IPS-11a (cell line): ENCODE measurements around the gene XRCC3.

Experiments used
- H3K4me3 ChIP-seq: one replicate; pipeline ENCODE4 v1.5.1; 2013; ENCODE audit warnings: low read depth, low read length, control low read depth

XRCC3 gene

GRCh38 chr14:103707329-103708263 is 7.7 kb downstream of the XRCC3 start:
- no peak overlapping the region for H3K4me3 ChIP-seq

GRCh38 chr14:103706551-103707328 is 8.5 kb downstream of the XRCC3 start:
- no peak overlapping the region for H3K4me3 ChIP-seq

DNA sequence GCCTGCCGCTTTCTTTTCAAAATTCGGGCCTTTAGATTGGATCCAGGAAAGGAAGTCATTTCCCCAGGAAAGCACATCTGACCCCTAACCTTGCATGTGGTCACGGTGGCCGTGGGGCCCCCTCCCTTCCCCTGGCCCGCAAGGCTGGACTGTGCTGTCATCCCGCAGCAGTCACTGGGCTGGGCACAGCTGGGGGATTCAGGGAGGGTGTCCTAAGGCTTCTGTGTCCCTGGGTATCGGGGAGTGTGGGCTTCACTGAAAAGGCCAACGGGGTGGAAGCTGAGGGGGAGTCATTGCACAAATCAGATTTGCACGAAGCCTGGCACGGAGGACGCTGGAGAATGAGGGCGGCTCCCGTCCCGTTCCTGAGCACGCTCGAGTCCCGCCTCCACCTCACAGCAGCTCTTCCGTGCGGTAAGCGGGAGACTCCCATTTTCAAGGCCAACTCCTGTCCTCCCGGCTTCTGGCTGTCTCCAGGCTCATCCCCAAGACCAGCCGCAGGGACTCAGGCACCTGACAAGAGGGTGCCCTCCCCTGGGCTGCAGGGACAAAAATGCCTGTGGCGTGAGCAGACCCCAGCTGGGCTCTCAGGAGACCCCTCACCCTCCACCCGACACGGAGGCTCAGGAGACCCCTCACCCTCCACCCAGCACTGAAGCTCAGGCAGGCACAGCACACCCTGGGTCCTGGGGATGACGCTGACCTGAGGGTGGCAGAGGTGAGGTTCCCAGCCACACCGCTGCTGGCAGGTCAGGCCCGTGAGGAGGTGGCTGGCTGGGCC is 9.6 kb downstream of the XRCC3 start:
- no peak overlapping the region for H3K4me3 ChIP-seq

DNA sequence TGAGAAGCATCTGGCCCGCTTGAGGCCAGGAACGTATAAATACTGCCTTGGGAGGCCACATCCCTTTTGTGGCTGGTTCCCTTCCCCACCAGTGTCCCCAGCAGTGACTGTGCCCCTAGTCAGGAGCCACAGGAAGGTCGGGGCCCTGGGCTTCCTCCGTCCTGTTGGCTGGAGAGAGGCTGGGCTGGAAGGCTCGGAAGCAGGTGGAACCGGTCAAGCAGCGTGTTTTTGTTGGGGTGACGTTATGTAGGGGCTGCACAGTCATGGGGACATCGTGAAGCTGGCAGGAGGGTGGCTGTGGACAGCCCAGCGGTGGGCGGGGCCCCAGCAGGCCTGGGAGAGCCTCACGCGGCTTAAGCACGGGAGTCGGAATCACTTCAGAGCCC is 10.1 kb downstream of the XRCC3 start:
- no peak overlapping the region for H3K4me3 ChIP-seq

DNA sequence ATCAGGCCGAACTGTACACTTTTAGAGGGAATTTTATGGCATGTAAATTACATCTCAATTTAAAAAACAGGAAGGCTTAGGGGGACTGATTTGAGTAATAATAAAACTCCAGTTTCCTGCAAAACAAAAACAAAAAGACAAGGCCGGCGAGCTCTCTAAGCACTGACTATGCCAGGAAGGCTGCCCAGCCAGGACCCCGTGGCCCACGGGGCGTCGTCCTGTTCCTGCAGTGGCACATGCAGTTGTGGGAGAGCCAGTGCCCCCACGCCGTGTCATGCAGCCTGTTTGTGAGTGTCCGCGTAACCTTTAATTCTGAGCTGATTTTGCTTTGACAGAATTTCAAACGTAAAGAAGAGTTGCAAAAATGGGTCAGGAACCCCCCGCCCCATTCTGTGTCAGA is 10.5 kb downstream of the XRCC3 start:
- H3K4me3 ChIP-seq = no peak overlapping the region

DNA sequence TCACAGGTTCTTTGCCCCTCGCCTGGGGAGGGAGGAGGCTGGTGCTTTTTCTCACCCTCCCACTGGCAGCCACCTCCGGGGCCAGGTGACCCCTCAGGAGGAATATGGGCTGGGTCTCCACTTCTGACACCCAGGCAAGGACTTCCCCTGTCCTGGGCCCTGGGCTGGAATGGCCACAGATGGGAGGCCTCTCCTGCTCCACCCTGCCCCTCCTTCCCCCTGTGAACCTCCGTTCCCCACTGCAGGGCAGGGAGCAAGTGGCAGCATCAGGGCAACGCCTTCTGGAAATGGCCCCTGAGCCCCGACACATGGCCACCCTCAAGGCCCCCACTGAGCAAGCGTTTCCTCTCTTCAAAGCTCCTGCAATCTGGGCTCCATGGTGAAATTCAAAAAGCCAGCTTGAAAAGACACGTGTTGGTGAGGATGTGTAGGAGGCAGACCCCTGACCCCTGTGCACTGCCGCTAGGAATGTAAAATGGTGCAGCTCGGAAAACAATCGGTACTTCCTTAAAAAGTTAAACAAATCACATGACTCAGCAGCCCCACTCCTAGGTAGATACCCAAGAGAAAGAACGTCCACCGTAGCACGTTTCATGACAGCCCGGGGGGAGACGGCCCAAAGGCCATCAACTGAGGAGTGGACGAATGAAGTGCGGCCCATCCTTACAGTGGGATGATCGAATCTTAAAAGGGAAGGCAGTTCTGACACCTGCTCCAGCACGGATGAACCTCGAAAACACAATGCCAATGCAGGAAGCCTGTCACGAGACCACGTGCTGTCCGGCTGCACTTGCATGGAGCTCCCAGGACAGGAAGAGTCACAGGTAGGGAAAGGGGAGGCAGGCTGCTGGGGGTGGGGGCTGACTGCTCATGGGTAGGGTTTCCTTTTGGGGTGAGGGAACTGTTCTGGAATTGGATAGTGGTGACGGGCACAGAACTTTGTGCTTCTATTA is 11.5 kb downstream of the XRCC3 start:
- H3K4me3 ChIP-seq = no peak overlapping the region

- H3K4me3 ChIP-seq = no peak overlapping the region
These were observed 12.5 kb downstream of the XRCC3 start for GRCh38 chr14:103702497-103703432.

GRCh38 chr14:103702095-103702494 is 13.2 kb downstream of the XRCC3 start:
- no peak overlapping the region for H3K4me3 ChIP-seq

DNA sequence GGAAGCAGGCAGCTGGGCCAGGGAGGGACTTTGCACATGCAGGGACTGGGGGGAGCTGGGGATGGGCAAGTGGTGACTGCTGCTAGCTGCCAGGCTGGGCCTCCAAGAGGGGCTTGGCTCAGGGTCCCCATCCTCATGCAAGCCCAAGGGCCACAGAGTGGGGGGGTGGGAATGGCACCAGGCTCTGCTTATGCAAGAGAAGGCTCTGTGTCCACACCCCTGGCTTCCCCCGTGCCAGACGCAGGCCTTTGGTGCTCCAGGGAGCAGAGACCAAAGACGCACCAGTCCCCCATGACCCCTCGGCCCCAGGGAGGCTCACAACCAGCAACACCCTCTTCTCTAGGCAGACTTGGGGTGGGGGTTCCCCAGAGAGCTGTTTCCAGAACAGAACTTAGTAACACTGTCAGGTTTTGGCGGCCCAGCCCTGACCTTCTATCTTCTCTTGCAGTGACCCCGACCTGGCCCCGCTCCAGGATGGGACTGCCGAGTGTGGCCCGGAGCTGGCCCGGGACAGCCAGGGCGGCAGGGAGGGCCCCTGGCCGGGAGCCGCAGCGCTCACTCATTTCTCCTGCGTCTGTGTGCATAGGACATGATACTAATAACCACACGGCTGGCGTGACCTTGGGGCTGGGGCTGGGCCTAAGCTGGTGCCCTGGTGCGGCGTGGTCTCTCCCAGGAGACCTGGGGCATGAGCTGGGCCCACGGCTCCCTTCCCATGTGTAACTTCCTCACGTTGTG is 14.3 kb downstream of the XRCC3 start:
- no peak overlapping the region for H3K4me3 ChIP-seq

GRCh38 chr14:103699901-103700752 is 15.1 kb downstream of the XRCC3 start:
- H3K4me3 ChIP-seq = no peak overlapping the region

DNA sequence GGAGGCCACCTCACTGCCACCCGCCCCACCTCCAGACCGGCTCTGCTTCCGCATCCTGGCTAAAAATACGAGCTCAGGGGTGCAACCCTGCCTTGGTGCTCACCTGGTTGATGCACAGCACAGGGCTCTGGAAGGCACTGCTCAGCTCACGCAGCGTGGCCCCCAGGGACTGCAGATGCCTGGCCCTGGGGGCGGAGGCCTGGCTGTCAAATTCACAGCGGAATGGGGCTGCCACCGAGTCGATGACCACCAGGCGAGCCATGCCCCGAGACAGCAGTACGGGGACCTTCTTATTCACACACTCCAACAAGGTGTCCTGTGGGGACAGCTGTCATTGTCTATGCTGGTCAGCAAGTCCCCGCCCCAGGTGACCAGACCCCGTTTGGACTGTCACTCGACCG is 16.0 kb downstream of the XRCC3 start:
- H3K4me3 ChIP-seq = no peak overlapping the region

- H3K4me3 ChIP-seq = no peak overlapping the region
These were observed 16.6 kb downstream of the XRCC3 start for GRCh38 chr14:103698380-103699260.

- no peak overlapping the region for H3K4me3 ChIP-seq
These were observed 17.5 kb downstream of the XRCC3 start for GRCh38 chr14:103697603-103698379.

DNA sequence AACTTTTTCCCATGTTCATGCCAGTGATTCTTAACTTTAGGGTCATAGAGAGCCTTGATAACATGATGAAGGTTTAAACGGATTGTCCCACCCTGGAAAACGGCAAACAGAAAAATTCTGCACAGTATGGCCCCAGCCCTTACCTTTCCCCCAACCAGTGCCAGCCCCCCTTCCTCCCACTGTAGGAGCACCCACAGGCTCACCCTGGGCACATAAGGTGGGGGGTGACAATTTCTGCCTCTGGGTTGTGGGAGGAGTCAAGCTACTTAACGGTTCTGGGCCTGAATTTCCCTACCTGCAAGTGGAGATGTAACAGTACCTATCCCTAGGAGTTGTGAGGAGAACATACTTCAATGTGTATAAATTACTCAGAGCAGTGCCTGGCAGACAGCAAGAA is 18.0 kb downstream of the XRCC3 start:
- H3K4me3 ChIP-seq = no peak overlapping the region

- no peak overlapping the region for H3K4me3 ChIP-seq
These were observed 18.7 kb downstream of the XRCC3 start for GRCh38 chr14:103696466-103697071.
